ENCODE measurements around the gene PLAC9. TPM values are rescaled to one million over a fixed set of nuclear protein-coding genes. Genes with fewer than 3 reads are reported as not detected.

PLAC9 gene
- total and polyA plus RNA-seq, 9 donors = 81.2 to 137 (median 107) TPM

GRCh38 chr10:80187465-80188409 lies 55.2 kb downstream of the PLAC9 start:
- Histone ChIP-seq H3K4me3 (ENCODE audit: low read length) (no peak overlapping the region), H3K4me1 (ENCODE audit: control insufficient read depth, insufficient read depth, low read length) (peaks cover 34% of the 10 kb centered on the region), H3K36me3 (ENCODE audit: control insufficient read depth, insufficient read depth, low read length) (peaks cover 7% of the 10 kb centered on the region), H3K27ac (ENCODE audit: low read length) (peak overlapping the region; percentile 30), H3K27me3 (ENCODE audit: control insufficient read depth, insufficient read depth, low read length) (no peaks in the 10 kb centered on the region), H3K9me3 (replicated peaks; ENCODE audit: control insufficient read depth, low read depth, low read length) (peaks cover 1% of the 10 kb centered on the region)
- WGBS (ENCODE audit: insufficient coverage) = 58% methylated on average over 6 of the region's 16 CpGs
- no peak for DNase-seq

- no peaks in the 10 kb centered on the region for H3K27me3 ChIP-seq (ENCODE audit: control insufficient read depth, insufficient read depth, low read length)
- peaks cover 5% of the 10 kb centered on the region for H3K9me3 ChIP-seq (replicated peaks; ENCODE audit: control insufficient read depth, low read depth, low read length)
- 89% methylated on average over 8 of the region's 9 CpGs for WGBS (ENCODE audit: insufficient coverage)
- no peak overlapping the region for H3K27ac ChIP-seq (ENCODE audit: low read length)
- no peak overlapping the region for H3K4me3 ChIP-seq (ENCODE audit: low read length)
- H3K4me1 ChIP-seq (ENCODE audit: control insufficient read depth, insufficient read depth, low read length) = peaks cover 28% of the 10 kb centered on the region
- peaks cover 5% of the 10 kb centered on the region for H3K36me3 ChIP-seq (ENCODE audit: control insufficient read depth, insufficient read depth, low read length)
- no peak for DNase-seq
Measured at GRCh38 chr10:80188713-80189112, 56.2 kb downstream of the PLAC9 start.

- Histone ChIP-seq H3K36me3 (ENCODE audit: control insufficient read depth, insufficient read depth, low read length) (peaks cover 7% of the 10 kb centered on the region), H3K4me3 (ENCODE audit: low read length) (no peak overlapping the region), H3K27me3 (ENCODE audit: control insufficient read depth, insufficient read depth, low read length) (no peaks in the 10 kb centered on the region), H3K27ac (ENCODE audit: low read length) (no peak overlapping the region), H3K9me3 (replicated peaks; ENCODE audit: control insufficient read depth, low read depth, low read length) (peaks cover 5% of the 10 kb centered on the region), H3K4me1 (ENCODE audit: control insufficient read depth, insufficient read depth, low read length) (peaks cover 51% of the 10 kb centered on the region)
- no peak for DNase-seq
- 81% methylated on average over 14 of the region's 16 CpGs for WGBS (ENCODE audit: insufficient coverage)
Measured at GRCh38 chr10:80191589-80192270, 59.2 kb downstream of the PLAC9 start.

- Histone ChIP-seq H3K27ac (ENCODE audit: low read length) (no peak overlapping the region), H3K36me3 (ENCODE audit: control insufficient read depth, insufficient read depth, low read length) (peaks cover 5% of the 10 kb centered on the region), H3K9me3 (replicated peaks; ENCODE audit: control insufficient read depth, low read depth, low read length) (peaks cover 5% of the 10 kb centered on the region), H3K4me3 (ENCODE audit: low read length) (no peak overlapping the region), H3K27me3 (ENCODE audit: control insufficient read depth, insufficient read depth, low read length) (no peaks in the 10 kb centered on the region), H3K4me1 (ENCODE audit: control insufficient read depth, insufficient read depth, low read length) (peaks cover 50% of the 10 kb centered on the region)
- no peak for DNase-seq
Measured at GRCh38 chr10:80192553-80192952, 60.0 kb downstream of the PLAC9 start.

- peaks cover 5% of the 10 kb centered on the region for H3K9me3 ChIP-seq (replicated peaks; ENCODE audit: control insufficient read depth, low read depth, low read length)
- no peak overlapping the region for H3K4me3 ChIP-seq (ENCODE audit: low read length)
- H3K4me1 ChIP-seq (ENCODE audit: control insufficient read depth, insufficient read depth, low read length) = peaks cover 44% of the 10 kb centered on the region
- no peak for DNase-seq
- peaks cover 5% of the 10 kb centered on the region for H3K36me3 ChIP-seq (ENCODE audit: control insufficient read depth, insufficient read depth, low read length)
- no CpG with 5 or more reads among the region's 11 CpGs for WGBS (ENCODE audit: insufficient coverage)
- H3K27ac ChIP-seq (ENCODE audit: low read length) = peak overlapping the region; percentile 64
- no peaks in the 10 kb centered on the region for H3K27me3 ChIP-seq (ENCODE audit: control insufficient read depth, insufficient read depth, low read length)
Measured at GRCh38 chr10:80194373-80195045, 62.0 kb downstream of the PLAC9 start.

Other genes starting within 250 kb of the PLAC9 start
- gene SFTPD, start 183.6 kb upstream of the PLAC9 start, total RNA-seq = 1.1 TPM
- gene SFTPD, start 183.6 kb upstream of the PLAC9 start, polyA plus RNA-seq (ENCODE audit: insufficient read depth in 1 of 8, insufficient read length in 8 of 8, low replicate concordance in 1 of 8) = 1 to 10 TPM in 6 of 8 donors, under 1 TPM in 2; 0.91 to 2.7 (median 1.2) TPM
- gene TMEM254, start 54.1 kb upstream of the PLAC9 start, total RNA-seq = 10.1 TPM
- 10 to 100 TPM; 16.3 to 26.6 (median 17.4) TPM for gene TMEM254, start 54.1 kb upstream of the PLAC9 start, polyA plus RNA-seq (ENCODE audit: insufficient read depth in 1 of 8, insufficient read length in 8 of 8, low replicate concordance in 1 of 8)
- gene ANXA11, start 72.8 kb downstream of the PLAC9 start, total RNA-seq = 78.8 TPM
- 100 to 1,000 TPM in 1 of 8 donors, 10 to 100 TPM in 7; 81.4 to 103 (median 92.9) TPM for gene ANXA11, start 72.8 kb downstream of the PLAC9 start, polyA plus RNA-seq (ENCODE audit: insufficient read depth in 1 of 8, insufficient read length in 8 of 8, low replicate concordance in 1 of 8)
- gene MAT1A, start 156.9 kb downstream of the PLAC9 start, total RNA-seq = 0.04 TPM
- gene MAT1A, start 156.9 kb downstream of the PLAC9 start, polyA plus RNA-seq (ENCODE audit: insufficient read depth in 1 of 8, insufficient read length in 8 of 8, low replicate concordance in 1 of 8) = under 1 TPM in 7 of 8 donors, not detected in 1; 0.07 to 0.73 (median 0.18) TPM
- gene DYDC1, start 224.0 kb downstream of the PLAC9 start, total RNA-seq = not detected
- gene DYDC1, start 224.0 kb downstream of the PLAC9 start, polyA plus RNA-seq (ENCODE audit: insufficient read depth in 1 of 8, insufficient read length in 8 of 8, low replicate concordance in 1 of 8) = not detected
- gene DYDC2, start 224.1 kb downstream of the PLAC9 start, total RNA-seq = 0.04 TPM
- under 1 TPM in 3 of 8 donors, not detected in 5; 0.09 to 0.22 (median 0.15) TPM for gene DYDC2, start 224.1 kb downstream of the PLAC9 start, polyA plus RNA-seq (ENCODE audit: insufficient read depth in 1 of 8, insufficient read length in 8 of 8, low replicate concordance in 1 of 8)

All from muscle of leg (tissue), 11 donors.